WERI-Rb-1 (cell line): ENCODE measurements around the gene CYRIA.

ENCODE experiments used
- DNase-seq: peaks from one replicate; pipeline ENCODE4 v3.0.0-alpha.2; 2020
- H3K27ac ChIP-seq: fragments of 250-450 bp; sonication (Bioruptor Pico); 2 replicates; pipeline ENCODE4 v1.5.1; 2020; ENCODE audit warnings: mild to moderate bottlenecking, moderate library complexity
- H3K27me3 ChIP-seq: fragments of 250-450 bp; sonication (Bioruptor Pico); 2 replicates; pipeline ENCODE4 v1.5.1; 2021; ENCODE audit warnings: mild to moderate bottlenecking, low read depth, moderate library complexity; ENCODE audit not compliant: insufficient read depth, severe bottlenecking
- H3K36me3 ChIP-seq: fragments of 250-450 bp; sonication (Bioruptor Pico); 2 replicates; pipeline ENCODE4 v1.5.1; 2020; ENCODE audit warnings: mild to moderate bottlenecking, moderate library complexity
- H3K4me3 ChIP-seq: 2 replicates; pipeline ENCODE4 v1.5.1; 2011; ENCODE audit warnings: low read depth, mild to moderate bottlenecking, control low read depth, low read length
- H3K9me3 ChIP-seq: fragments of 250-450 bp; sonication (Bioruptor Pico); 2 replicates; pipeline ENCODE4 v1.5.1; 2021; ENCODE audit warnings: mild to moderate bottlenecking, moderate library complexity; ENCODE audit not compliant: severe bottlenecking
- CTCF ChIP-seq: IDR thresholded peaks from 2 replicates; pipeline ENCODE4 v1.5.1; 2011; ENCODE audit warnings: low read depth, mild to moderate bottlenecking, control low read depth, inconsistent platforms, low read length

CYRIA gene

DNA sequence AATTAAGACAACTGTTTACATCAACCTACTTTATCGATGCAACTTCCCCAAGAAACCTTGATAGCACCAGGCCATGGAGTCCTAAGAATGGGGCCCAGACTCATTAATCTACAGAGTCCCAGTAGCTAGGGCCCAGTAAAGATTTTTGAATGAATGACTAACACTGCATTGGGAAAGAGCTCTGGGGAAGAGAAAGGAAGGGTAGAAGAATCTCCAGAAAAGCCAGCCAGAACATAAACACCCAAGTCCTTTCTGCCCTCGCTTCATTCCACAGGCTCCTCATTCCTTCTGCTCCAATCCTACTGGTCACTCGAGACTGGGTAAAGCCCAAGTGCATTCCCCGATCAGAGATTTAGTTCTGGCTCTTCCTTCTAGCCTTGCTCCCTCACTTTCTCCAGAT, 44.3 kb downstream of the CYRIA start:
- Histone ChIP-seq H3K27me3 (no peaks in the 10 kb centered on the region), H3K36me3 (no peaks in the 10 kb centered on the region), H3K27ac (no peak overlapping the region), H3K4me3 (no peak overlapping the region), H3K9me3 (no peaks in the 10 kb centered on the region)
- no peak for DNase-seq
- no peak for TF ChIP-seq CTCF

GRCh38 chr2:16620590-16620989, 45.0 kb downstream of the CYRIA start:
- DNase-seq = no peak
- Histone ChIP-seq H3K36me3 (no peaks in the 10 kb centered on the region), H3K4me3 (no peak overlapping the region), H3K27me3 (no peaks in the 10 kb centered on the region), H3K27ac (no peak overlapping the region), H3K9me3 (no peaks in the 10 kb centered on the region)
- no peak for TF ChIP-seq CTCF

DNA sequence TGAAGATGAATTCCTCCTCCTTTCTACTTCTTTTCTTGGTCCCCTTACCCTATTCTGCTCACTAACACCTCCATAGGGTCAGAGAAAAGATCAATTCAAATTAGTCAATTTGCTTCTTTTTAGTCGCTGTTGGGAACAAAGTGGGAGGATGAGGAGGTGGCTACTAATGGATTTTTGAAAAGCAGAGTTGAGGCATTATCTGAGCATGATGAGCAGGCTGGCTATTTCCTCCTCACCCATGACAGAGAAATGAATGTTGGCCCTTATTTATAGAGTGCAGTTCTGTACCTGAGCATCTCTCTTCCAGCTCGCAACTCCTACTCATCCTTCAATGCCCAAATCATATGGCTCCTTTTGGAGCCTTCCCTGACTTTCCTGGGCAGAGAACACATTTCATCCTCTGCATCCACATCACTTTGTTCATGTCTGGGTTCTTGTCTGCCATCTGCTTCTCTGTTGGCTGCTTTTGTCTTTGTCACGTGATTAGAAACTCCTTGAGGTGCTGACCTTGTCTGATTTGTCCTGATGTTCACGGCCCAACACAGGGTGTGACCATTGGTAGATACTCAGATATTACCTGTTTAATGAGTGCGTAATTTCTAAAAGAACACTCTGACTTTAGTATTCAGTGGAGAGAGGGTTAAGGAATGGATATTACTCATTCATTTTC, 45.9 kb downstream of the CYRIA start:
- no peaks in the 10 kb centered on the region for H3K27me3 ChIP-seq
- H3K4me3 ChIP-seq = no peak overlapping the region
- H3K36me3 ChIP-seq = no peaks in the 10 kb centered on the region
- no peak for TF ChIP-seq CTCF
- no peak overlapping the region for H3K27ac ChIP-seq
- no peak for DNase-seq
- H3K9me3 ChIP-seq = no peaks in the 10 kb centered on the region

DNA sequence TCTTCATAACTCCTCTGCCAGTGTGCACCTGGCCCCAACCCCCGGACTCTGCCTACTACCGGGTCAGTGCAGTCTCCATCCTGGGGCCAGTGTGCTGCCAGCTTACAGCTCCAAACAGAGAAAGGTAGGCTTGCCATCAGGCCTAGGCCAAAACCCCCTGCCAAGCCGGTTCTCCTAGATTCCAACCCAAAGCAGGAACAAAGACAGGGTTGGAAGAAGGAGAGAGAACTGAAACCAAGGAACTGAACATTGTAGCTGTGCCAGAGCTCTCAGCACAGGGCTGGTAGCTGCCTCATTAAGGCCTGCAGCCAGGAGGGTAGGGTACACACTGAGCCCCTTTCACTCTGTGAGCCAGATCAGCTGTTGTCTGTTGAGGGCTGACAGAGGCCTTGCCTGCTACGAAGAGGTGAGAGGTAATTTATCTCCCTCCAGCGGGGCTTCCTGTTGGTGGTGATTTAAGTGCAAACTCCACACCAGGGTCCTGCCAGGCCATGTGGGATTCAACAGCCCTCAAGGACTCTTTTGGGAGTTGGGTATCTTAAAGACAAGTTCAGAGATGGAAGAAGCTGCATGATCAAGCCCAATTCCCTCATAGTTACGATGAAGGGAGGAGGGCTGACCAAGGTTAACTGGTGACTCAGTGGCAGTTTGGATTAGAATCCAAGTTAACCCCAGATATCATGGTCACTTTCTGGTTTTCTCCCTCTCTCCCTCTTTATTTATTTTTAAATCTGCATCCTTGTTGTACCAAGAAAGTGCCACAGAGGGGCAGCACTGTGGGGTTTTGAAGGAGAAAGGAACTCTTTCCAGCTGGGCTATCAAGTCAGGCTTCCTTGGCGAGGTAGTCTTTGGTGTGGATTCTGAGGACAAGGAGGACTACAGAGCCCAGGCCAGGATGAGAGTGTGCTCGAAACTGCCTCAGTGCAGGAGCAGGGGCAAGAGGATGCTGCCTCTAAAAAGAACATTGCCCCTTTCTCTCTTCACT, 48.1 kb downstream of the CYRIA start:
- Histone ChIP-seq H3K9me3 (no peaks in the 10 kb centered on the region), H3K27me3 (no peaks in the 10 kb centered on the region), H3K36me3 (no peaks in the 10 kb centered on the region), H3K27ac (no peak overlapping the region), H3K4me3 (no peak overlapping the region)
- DNase-seq = peak; percentile 68
- TF ChIP-seq CTCF = peak; percentile 63
